ENCODE results near the gene THAP2.

THAP2 gene

GRCh38 chr12:71663561-71664410 is at the start of gene THAP2, which contains the start of gene ZFC3H1:
Gene THAP2 (plus strand): TSS chr12:71664301. CDS start chr12:71664510, 209 bp downstream.
Gene ZFC3H1 (minus strand): TSS chr12:71663848. CDS start chr12:71663610, 238 bp downstream.
- DNase-seq (ENCODE audit: low read depth, low spot score): peak; percentile 96

GRCh38 chr12:71621938-71622337 is 42.2 kb upstream of the THAP2 start:
- no peak for DNase-seq (ENCODE audit: low read depth, low spot score)

GRCh38 chr12:71625476-71625875 is 38.6 kb upstream of the THAP2 start:
- DNase-seq (ENCODE audit: low read depth, low spot score): no peak

- DNase-seq (ENCODE audit: low read depth, low spot score): no peak
Measured at GRCh38 chr12:71626098-71626497, 38.0 kb upstream of the THAP2 start.

- DNase-seq (ENCODE audit: low read depth, low spot score): no peak
Measured at GRCh38 chr12:71626768-71627167, 37.3 kb upstream of the THAP2 start.

GRCh38 chr12:71627438-71628002 is 36.6 kb upstream of the THAP2 start:
- DNase-seq (ENCODE audit: low read depth, low spot score): no peak

- DNase-seq (ENCODE audit: low read depth, low spot score): peak; percentile 26
Measured at GRCh38 chr12:71636704-71637115, 27.4 kb upstream of the THAP2 start.

- no peak for DNase-seq (ENCODE audit: low read depth, low spot score)
Measured at GRCh38 chr12:71638499-71638898, 25.6 kb upstream of the THAP2 start.

GRCh38 chr12:71639341-71639760 is 24.8 kb upstream of the THAP2 start:
- DNase-seq (ENCODE audit: low read depth, low spot score): no peak

GRCh38 chr12:71640316-71640715 is 23.8 kb upstream of the THAP2 start:
- DNase-seq (ENCODE audit: low read depth, low spot score): no peak

- DNase-seq (ENCODE audit: low read depth, low spot score): no peak
Measured at GRCh38 chr12:71641390-71641789, 22.7 kb upstream of the THAP2 start.

- no peak for DNase-seq (ENCODE audit: low read depth, low spot score)
Measured at GRCh38 chr12:71642264-71642663, 21.8 kb upstream of the THAP2 start.

GRCh38 chr12:71645268-71645667 is 18.8 kb upstream of the THAP2 start:
- DNase-seq (ENCODE audit: low read depth, low spot score): no peak

- DNase-seq (ENCODE audit: low read depth, low spot score): no peak
Measured at GRCh38 chr12:71646512-71646911, 17.6 kb upstream of the THAP2 start.

- DNase-seq (ENCODE audit: low read depth, low spot score): no peak
Measured at GRCh38 chr12:71648537-71648936, 15.6 kb upstream of the THAP2 start.

GRCh38 chr12:71649401-71649800 is 14.7 kb upstream of the THAP2 start:
- no peak for DNase-seq (ENCODE audit: low read depth, low spot score)

GRCh38 chr12:71652656-71653055 is 11.4 kb upstream of the THAP2 start:
- DNase-seq (ENCODE audit: low read depth, low spot score): no peak

GRCh38 chr12:71653137-71653536 is 11.0 kb upstream of the THAP2 start:
- DNase-seq (ENCODE audit: low read depth, low spot score): no peak

GRCh38 chr12:71654200-71654599 is 9.9 kb upstream of the THAP2 start:
- DNase-seq (ENCODE audit: low read depth, low spot score): no peak

- DNase-seq (ENCODE audit: low read depth, low spot score): no peak
Measured at GRCh38 chr12:71655495-71655894, 8.6 kb upstream of the THAP2 start.

- DNase-seq (ENCODE audit: low read depth, low spot score): no peak
Measured at GRCh38 chr12:71655907-71656306, 8.2 kb upstream of the THAP2 start.

- no peak for DNase-seq (ENCODE audit: low read depth, low spot score)
Measured at GRCh38 chr12:71656740-71657139, 7.4 kb upstream of the THAP2 start.

GRCh38 chr12:71661977-71662530 is 2.0 kb upstream of the THAP2 start:
- no peak for DNase-seq (ENCODE audit: low read depth, low spot score)

Measured in smooth muscle cell of the brain vasculature (primary cell).